AG09319 (cell line): ENCODE measurements around the gene ANO10.
"Not testable (repeated sequence)": the region's sequence is repeated elsewhere in the genome, so short reads cannot be mapped to it uniquely, and the experiment has no call there.

Experiments used
- DNase-seq: peaks from one replicate; pipeline ENCODE4 v3.0.0-alpha.2; 2010; ENCODE audit warnings: low read depth; ENCODE audit errors: extremely low read depth
- TF ChIP-seq, protein P1 (sequence below): IDR thresholded peaks from 2 replicates; pipeline ENCODE4 v1.5.1; 2011; ENCODE audit warnings: low read depth, mild to moderate bottlenecking, inconsistent platforms, low read length, moderate library complexity

Gene ANO10, protein sequence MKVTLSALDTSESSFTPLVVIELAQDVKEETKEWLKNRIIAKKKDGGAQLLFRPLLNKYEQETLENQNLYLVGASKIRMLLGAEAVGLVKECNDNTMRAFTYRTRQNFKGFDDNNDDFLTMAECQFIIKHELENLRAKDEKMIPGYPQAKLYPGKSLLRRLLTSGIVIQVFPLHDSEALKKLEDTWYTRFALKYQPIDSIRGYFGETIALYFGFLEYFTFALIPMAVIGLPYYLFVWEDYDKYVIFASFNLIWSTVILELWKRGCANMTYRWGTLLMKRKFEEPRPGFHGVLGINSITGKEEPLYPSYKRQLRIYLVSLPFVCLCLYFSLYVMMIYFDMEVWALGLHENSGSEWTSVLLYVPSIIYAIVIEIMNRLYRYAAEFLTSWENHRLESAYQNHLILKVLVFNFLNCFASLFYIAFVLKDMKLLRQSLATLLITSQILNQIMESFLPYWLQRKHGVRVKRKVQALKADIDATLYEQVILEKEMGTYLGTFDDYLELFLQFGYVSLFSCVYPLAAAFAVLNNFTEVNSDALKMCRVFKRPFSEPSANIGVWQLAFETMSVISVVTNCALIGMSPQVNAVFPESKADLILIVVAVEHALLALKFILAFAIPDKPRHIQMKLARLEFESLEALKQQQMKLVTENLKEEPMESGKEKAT

DNA sequence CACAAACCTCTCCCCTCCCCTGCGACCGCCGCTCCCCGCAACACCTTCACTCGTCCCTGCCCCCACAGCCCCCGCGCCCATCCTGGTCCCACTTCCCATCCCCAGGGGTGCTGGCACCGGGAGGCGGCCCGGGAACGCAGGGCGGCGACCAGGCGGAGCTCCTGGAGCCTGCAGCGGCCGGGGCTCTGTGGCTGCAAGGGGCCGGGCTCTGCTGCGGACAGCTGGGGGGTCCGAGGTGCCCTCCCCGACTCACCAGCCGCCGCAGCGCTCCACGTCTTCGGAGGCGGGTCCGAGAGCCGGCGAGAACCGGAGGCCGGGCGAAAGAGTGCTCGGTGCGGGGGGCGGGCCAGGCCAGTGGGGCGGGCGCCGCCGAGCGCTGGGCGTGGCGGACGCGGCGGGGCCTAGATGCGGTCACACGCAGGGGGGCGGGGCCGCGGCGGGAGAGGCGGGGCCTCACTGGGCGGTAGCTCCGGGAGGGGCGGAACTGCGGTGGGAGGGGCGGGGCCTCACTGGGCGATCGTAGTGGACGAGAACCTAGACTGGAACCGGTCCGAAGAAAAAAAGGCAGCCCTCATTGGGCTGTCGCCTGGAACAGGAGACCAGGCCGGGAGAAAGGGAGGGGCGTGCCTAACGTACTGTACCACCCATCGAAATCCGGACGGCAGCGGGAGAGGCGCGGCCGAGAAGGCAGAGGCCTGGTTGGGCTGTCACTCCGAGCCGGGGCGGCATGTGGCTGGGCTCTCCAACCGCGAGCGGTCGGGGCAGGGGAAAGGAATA, at the start of gene ANO10:
Gene ANO10 (minus strand): TSS at position 356 of the 777 bp plus-strand sequence. CDS start 16,159 bp downstream, outside the sequence.
- peak; percentile 99 for DNase-seq
- TF ChIP-seq, protein P1, sequence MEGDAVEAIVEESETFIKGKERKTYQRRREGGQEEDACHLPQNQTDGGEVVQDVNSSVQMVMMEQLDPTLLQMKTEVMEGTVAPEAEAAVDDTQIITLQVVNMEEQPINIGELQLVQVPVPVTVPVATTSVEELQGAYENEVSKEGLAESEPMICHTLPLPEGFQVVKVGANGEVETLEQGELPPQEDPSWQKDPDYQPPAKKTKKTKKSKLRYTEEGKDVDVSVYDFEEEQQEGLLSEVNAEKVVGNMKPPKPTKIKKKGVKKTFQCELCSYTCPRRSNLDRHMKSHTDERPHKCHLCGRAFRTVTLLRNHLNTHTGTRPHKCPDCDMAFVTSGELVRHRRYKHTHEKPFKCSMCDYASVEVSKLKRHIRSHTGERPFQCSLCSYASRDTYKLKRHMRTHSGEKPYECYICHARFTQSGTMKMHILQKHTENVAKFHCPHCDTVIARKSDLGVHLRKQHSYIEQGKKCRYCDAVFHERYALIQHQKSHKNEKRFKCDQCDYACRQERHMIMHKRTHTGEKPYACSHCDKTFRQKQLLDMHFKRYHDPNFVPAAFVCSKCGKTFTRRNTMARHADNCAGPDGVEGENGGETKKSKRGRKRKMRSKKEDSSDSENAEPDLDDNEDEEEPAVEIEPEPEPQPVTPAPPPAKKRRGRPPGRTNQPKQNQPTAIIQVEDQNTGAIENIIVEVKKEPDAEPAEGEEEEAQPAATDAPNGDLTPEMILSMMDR, result no peak

DNA sequence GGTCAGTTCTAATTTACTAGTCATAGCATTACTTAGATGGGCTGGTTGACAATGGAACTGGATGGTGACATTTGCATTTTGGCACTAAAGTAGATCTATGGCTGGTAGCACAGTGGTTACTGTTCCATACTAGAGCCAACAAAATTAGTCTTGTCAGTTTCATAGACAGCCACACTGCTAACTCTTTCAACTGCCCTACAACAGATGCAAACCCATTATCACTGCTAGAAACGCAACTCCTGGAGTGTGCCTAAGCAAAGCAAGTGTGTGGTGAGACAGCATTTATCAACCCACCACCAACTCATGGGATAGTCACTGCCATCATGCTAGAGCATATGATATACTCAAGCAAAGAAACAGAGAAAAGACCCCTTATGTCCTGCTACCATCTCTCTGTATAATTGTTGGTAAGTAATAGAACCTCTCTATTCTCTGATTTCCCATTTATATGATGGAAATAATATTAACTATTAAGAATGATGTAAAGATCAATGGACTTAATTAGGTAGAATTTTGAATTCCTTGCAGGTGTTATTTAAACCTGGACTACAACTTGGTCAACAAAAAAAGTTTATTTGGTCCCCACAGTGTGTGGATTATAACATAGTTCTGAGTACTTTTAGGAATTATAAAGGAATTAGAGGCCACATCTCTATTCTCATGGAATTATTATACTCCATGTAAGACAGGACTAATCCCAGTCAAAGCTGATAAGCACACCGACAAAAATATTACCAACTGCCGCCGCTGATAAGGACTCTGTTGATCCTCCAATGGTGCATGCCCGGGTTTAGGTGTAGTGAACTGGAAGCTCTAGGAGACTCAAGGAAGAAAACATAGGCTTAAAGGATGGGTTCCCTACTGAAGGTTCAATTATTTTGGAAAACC, 49.1 kb upstream of the ANO10 start:
- DNase-seq, result no peak
- TF ChIP-seq, protein P1, result no peak

DNA sequence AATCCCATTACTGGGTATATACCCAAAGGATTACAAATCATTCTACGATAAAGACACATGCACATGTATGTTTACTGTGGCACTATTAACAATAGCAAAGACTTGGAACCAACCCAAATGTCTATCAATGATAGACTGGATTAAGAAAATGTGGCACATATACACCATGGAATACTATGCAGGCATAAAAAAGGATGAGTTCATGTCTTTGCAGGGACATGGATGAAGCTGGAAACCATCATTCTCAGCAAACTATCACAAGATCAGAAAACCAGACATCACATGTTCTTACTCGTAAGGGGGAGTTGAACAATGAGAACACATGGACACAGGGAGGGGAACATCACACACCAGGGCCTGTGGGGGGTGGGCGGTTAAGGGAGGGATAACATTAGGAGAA, 43.2 kb upstream of the ANO10 start:
- DNase-seq, result not testable (repeated sequence)

DNA sequence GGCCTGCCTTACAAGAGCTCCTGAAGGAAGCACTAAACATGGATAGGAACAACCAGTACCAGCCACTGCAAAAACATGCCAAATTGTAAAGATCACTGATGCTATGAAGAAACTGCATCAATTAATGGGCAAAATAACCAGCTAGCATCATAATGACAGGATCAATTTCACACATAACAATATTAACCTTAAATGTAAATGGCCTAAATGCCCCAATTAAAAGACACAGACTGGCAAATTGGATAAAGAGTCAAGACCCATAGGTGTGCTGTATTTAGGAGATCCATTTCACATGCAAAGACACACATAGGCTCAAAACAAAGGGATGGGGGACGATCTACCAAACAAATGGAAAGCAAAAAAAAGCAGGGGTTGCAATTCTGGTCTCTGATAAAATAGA, 39.6 kb upstream of the ANO10 start:
- not testable (repeated sequence) for DNase-seq

DNA sequence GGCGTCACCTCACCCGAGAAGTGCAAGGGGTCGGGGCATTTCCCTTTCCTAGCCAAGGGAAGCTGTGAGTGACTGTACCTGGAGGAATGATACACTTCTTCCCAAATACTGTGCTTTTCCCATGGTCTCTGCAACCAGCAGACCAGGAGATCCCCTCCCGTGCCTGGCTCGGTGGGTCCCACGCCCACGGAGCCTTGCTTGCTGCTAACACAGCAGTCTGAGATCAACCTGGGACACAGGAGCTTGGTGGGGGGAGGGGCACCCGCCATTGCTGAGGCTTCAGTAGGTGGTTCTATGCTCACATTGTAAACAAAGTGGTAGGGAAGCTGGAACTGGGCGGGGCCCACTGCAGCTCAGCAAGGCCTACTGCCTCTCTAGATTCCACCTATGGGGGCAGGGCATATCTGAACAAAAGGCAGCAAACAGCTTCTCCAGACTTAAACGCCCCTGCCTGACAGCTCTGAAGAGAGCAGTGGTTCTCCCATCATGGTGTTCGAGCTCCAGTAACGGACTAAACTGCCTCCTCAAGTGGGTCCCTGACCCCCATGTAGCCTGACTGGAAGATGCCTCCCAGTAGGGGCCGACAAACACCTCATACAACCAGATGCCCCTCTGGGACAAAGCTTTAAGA, 37.6 kb upstream of the ANO10 start:
- no peak for DNase-seq
- TF ChIP-seq, protein P1, result no peak

DNA sequence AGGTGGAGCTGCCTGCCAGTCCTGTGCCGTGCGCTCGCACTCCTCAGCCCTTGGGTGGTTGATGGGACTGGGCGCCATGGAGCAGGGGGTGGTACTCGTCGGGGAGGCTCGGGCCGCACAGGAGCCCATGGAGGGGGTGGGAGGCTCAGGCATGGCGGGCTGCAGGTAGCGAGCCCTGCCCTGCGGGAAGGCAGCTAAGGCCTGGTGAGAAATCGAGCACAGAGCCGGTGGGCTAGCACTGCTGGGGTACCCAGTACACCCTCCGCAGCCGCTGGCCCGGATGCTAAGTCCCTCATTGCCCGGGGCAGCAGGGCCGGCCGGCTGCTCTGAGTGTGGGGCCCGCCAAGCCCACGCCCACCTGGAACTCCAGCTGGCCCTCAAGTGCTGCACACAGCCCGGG, 34.6 kb upstream of the ANO10 start:
- not testable (repeated sequence) for DNase-seq

DNA sequence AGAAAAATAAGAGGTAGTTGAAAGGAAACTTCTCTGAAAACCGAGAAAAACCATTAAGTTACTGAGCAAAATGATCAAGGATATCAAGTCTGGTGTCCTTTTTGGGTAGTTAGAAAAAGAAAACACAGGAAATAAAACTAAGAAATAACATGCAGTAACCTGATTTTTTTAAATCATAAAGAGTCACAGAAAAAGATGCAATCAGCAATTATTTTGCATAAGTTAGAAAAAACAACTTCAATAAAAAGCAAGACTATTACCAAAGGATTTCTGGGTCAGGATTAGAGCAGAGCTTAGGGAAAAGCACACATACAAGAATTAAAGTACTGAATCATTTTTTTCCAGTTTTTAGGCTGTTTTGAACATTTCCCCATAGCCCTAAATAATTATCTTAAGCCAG, 28.5 kb upstream of the ANO10 start:
- TF ChIP-seq, protein P1, result no peak

DNA sequence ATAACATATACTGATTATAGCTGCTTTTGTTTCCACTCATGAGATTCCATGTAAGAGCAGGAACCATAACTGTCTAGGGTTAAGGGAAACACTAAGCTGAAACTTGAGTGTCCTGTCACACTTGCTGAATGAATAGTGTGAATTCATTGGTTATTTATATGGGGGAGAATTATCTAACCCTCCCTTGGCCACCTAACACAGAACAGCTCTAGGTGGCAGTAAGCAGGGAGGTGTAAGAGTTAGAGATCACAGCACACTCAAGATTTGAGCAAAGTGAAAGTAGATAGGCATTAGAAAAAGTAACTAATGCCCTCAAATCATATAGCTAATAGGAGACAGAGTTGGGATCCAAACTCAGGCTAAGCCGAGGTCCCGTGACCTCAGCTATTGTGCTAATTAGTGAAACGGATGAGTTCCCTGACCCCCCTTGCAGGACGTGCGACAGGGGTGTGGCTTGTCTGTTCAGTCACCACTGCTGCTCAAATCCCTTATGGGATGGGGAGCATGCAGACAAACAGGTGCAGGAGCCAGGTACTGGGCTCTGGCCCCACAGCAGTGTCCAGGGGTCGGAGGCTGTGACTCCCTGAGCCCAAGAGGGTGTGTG, 27.7 kb upstream of the ANO10 start:
- no peak for DNase-seq
- TF ChIP-seq, protein P1, result no peak

More for the DNA sequence above, 28.5 kb upstream of the ANO10 start:
- no peak for DNase-seq
